CMK (cell line): ENCODE measurements around the gene TBX20.
"Not testable (repeated sequence)": the region's sequence is repeated elsewhere in the genome, so short reads cannot be mapped to it uniquely, and the experiment has no call there.

Experiments
- DNase-seq: peaks from one replicate; pipeline ENCODE4 v3.0.0-alpha.2; 2010; ENCODE audit warnings: low read depth

The TBX20 gene

DNA sequence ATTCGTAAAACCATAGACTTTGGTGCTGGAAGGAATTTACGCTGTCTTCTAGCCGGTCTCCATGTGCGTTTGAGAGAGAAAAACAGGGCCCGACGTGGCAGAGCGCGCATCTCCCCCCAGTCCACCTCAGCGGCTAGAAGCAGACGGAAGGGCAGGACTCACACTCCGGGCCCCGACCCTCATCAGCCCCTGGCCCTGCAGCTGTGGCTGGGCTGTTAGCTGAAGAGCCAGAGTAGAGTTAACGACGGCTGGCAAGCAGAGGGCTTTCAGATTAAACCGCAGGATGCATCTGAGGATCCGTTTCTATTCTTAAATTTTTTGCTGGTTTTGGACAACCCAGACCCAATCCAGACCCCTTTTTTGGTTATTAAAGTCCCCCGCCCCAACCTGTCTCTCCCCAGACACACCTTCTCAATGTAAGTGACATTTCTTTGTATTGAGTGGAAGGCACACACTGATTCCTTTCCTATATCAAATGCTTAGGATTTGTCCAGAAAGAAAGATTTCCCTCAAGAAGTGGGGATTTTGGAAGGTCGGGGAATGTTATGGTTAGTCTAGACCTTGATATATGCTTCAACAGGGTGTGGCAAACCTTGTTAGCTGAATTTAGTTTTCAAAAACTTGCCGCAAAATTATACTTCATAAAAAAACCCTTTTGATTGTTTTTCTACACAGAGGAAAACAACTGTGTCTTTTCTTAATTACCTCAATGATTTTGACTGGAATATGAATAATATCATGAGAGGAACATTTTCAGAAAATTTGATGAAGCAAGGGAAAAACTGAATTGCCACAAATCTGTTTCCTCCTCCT, 1.7 kb upstream of the TBX20 start:
- DNase-seq: no peak

DNA sequence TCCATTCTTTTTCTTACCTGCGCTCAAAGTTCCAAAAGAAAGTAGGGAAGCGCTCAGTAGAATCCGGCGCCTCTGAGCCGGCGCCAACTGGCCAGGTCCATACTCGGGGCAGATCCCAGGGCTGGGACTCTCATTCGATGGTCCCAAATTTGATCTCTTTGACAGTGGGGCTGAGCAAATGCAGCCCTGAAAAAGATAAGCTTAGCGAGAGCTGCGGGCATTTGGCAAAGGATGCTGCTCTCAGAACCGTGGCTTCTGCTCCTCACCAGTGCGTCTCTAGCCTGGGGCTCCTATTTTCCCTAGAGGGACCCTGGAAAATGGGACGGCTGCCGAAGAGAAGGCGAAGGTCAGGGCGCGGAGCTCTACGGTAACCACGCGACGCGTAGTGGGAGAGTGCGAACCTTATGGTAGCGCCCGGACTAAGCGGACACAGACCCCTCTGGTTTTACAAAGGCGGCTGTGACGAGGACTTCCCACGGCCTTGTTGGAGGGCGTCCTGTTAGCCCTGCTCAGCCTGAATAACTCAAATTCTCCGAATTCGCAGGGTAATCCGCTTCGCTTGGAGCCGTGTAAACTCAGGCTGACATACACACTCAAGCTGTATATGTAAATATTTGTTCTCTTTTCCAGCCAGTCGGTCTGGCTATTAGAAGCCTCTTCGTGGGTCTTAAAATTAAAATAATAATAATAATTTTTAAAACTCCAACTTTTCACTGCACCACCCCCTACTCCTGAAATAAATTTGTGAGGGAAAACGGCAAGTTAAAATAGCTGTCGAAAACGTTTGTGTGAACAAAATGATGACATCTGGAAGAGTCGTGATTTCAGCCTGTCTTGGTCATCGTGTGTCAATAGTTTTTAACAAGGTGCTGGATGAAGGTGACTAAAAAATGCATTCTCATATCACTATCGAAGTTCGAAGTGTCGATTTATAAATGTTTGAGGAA, 869 bp upstream of the TBX20 start:
- DNase-seq: no peak

- no peak for DNase-seq
Observed at GRCh38 chr7:35253460-35253709, 515 bp downstream of the TBX20 start.

DNA sequence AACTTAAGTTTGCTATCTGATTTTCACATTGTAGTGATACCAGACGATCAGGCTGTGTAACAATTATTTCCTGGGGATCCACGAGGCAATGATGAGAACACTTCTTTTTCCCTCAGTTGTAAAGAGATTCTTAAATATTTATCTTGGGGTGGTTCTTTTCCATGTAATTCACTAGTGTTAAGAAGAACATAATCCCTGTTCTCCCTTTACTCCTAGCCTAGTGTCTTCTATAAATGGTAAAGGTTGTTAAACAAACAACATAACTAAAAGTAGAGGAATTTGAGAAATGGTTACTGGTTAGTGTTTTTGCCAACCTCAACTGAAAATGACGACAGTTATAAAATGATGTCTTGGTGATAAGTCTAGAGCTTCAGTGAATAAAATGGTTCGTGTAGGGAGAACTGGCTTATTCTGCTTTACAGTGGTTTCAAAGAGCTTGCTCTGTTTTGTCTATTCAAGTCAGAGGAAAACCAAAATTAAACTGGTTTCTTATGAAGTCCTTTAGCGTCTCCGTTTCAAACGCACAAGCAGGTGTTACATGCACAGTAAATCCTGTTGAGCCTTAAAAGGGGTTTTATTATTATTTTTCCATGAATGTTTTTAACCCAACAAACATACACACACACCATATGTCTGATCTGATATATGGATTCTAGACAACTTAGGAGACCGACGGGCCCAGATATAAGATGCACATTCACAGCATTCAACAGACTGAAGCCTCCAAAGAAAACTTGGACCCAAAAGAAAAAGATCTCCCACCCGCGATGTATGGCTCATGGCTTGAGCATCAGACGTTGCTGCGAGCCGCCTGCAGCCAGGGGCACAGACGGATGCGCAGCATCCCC, 1.1 kb downstream of the TBX20 start:
- DNase-seq: no peak

- no peak for DNase-seq
Observed at GRCh38 chr7:35251606-35252310, 2.1 kb downstream of the TBX20 start.

- DNase-seq: no peak
Observed at GRCh38 chr7:35250941-35251340, 3.0 kb downstream of the TBX20 start.

- DNase-seq: no peak
Observed at GRCh38 chr7:35250452-35250851, 3.4 kb downstream of the TBX20 start.

GRCh38 chr7:35249537-35249907, 4.4 kb downstream of the TBX20 start:
- DNase-seq: no peak

DNA sequence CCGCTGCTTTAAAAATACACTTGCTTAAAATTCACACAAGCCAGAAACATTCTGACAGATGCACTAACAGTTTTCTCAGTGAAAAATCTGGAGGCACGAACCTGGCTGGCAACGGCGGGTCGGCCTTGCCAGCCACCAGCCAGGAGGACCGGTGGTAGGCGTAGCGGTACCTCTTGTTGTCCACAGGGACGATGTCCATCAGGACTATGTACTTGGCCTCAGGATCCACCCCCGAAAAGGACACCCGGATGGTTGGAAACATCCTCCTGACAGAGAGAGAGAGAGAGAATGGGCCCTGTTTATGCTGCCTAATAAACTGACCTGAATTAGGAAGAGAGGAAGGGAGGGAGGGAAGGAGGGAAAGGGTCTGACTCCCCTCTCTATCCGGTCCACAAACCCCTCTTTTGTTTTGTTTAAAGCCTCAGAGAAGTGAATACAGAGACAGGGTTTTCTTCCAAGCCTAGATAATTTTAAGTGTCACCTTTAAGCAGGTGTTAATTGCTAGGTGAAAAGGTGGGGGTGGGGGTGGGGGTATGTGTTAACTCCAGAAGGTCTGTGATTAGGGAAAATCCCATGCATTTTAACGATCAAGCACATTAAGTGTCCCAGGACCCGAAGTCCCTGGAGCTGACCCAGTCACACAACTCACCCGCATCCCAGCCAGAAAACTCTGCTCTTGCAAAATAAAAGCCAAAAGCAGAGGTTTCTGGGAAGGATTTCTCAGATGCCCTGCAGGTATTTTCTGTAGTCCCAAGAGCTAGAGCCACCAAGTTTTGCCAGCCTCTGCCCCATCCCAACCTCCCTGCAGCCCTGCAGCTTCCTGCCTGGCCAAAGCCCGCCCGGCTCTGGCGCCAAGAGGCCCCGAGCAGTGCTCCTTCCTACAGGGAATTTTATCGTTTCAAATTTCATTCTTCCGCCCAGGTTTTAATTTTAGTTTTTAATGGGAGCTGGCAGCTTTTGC, 5.0 kb downstream of the TBX20 start:
- DNase-seq: no peak

GRCh38 chr7:35246819-35247218, 7.1 kb downstream of the TBX20 start:
- no peak for DNase-seq

DNA sequence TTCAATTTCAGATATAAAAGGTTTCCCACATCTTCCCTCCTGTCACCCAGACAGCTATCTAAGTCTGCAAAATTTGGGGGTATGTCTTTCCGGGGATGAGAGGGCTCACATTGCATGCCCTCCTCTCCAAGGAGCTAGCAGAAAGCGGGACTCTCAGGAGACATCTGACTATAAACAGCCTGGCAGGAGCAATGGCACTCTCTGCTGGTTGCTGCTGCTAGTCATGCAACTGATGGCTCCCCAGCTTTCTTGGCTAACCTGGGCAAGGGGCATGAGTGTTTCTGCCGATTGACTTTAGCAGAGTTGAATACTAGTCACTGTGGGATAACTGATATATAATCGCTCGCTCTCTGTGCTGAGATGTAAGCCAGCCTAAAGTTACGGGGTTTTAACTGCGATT, 12.0 kb downstream of the TBX20 start:
- DNase-seq: no peak

DNA sequence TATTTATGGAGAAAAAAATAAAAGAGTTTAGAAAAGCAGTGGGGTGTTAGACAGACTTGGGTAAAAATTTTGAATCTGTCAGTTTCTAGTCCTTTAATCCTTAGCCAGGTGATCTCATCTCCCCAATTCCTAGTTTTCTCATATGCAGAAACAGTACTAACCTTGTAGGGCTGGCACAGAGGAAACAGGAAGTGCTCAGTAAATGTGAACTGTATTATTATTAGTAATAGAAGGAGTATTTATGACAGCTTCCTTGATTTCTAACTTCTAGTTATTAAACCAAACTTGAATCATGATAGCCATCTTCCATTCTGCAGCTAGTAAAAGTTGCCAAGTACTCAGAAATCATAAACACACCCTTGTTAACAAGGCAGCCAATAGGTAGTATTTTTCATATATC, 12.5 kb downstream of the TBX20 start:
- no peak for DNase-seq

DNA sequence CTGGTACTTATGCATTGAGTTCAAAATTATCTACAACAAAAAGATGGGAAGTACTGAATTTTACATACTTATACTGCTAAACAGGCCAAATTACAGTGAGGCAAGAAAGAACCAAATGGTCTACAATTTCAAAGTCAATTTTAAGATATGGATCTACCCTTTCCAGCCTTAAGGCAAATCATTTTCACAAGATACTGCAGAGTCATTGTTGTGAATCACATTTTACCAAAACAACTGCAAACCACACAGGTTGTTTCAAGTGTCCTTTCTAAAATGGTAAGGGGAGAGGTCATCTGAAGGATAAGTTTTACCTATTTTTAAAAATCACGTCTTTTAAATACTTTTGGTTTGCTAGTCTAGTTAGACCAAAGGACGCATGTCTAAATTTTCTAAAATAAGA, 12.9 kb downstream of the TBX20 start:
- not testable (repeated sequence) for DNase-seq

- DNase-seq: not testable (repeated sequence)
Observed at GRCh38 chr7:35238456-35238855, 15.4 kb downstream of the TBX20 start.

DNA sequence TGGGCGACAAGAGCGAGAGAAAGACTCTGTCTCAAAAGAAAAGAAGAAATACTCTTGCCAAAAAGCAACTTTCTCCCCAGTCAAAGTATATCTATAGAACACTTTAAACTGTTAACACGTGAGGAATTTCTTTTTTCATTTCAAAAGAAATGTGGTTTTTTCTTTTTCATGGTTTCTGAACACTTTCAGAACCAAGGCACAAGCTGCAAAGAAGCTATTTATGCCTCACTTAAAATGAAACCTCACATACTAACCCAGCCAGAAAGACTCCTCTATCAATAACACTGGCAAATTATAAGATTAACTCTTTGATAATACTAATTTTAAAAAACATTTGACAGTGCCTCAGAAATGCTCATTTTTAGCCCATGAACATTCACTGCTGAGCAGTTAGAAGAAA, 20.9 kb downstream of the TBX20 start:
- DNase-seq: no peak

GRCh38 chr7:35231221-35231620, 22.7 kb downstream of the TBX20 start:
- not testable (repeated sequence) for DNase-seq

- DNase-seq: not testable (repeated sequence)
Observed at GRCh38 chr7:35229116-35229780, 24.7 kb downstream of the TBX20 start.

DNA sequence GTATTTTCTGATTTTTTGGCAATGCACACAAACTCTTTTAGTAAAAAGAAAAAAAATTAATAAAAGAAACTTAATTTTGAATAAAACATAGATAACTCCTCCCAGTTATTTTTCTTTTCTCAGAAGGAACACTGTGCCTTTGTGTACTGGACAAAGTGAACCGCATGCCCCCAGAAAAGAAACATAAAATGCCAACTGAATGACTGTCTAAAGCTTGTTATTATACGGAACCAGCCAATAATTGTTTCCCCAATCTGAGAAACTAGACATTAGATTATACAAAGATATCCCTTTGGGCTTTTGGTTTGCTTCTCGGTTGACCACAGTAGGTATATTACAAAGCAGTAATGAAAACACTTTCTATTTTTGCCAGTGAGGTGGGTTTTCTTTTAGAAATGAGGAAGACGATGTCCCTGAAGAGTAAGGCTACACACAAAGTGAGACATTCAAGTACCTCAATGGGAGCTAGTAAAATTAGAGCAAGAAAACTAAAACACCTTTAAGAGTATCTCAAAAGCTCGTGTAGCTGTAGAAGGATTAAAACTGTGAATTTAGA, 25.3 kb downstream of the TBX20 start:
- DNase-seq: not testable (repeated sequence)

- not testable (repeated sequence) for DNase-seq
Observed at GRCh38 chr7:35227438-35227837, 26.5 kb downstream of the TBX20 start.

- DNase-seq: not testable (repeated sequence)
Observed at GRCh38 chr7:35222445-35222844, 31.5 kb downstream of the TBX20 start.
